Renal cortex interstitium (tissue), 11 donors: ENCODE results near the gene SNX27. TPM values are rescaled to one million over a fixed set of nuclear protein-coding genes. Genes with fewer than 3 reads are reported as not detected.
"Not testable (repeated sequence)": the region's sequence is repeated elsewhere in the genome, so short reads cannot be mapped to it uniquely, and the experiment has no call there.

ENCODE experiments used
- DNase-seq, 11 donors: peaks; one replicate each; pipeline ENCODE4 v3.0.0-alpha.2; 2013; ENCODE audit warnings: low read depth in 9 of 11, low spot score in 4 of 11; ENCODE audit errors: extremely low read depth in 1 of 11
- polyA plus RNA-seq, 3 donors: library from polyadenylated mRNA; unstranded; fragments of 120-200 nt; gene quantifications; one replicate each; pipeline ENCODE4 v1.2.1, GENCODE V29; 2013; ENCODE audit not compliant: insufficient read length in 3 of 3

The SNX27 gene
- polyA plus RNA-seq, 3 donors: 21.5 to 24.7 (median 23.4) TPM

DNA sequence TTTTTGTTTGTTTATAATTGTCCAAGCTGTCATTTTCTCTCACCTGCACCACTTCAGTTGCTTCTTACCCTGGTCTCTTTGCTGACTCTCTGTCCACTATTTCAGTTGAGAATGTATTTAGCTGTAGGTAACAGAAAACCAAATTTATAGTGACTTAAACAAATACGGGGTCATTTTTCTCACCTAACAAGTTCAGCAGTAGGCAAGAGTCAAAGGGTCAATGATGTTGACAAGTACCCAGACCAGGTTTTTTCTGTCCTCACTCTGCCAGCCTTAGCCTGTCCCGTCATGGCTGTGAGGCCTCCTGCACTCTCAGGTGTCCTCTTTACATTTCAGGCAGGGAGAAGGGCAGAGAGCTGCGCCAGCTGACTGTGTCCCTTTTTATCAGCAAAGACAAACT is 121.3 kb downstream of the SNX27 start:
- no peak for DNase-seq

DNA sequence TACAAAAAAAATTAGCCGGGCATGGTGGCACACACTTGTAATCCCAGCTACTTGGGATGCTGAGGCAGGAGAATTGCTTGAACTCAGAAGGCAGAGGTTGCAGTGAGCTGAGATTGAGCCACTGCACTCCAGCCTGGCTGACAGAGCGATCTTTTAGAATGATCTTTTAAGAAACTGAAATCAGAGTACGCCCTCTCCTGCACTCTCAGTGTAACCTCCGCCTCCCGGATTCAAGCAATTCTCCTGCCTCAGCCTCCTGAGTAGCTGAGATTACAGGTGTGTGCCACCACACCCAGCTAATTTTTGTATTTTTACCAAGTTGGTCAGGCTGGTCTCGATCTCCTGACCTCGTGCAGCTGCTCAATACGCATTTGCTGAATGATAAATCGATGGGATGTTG is 122.1 kb downstream of the SNX27 start:
- not testable (repeated sequence) for DNase-seq

DNA sequence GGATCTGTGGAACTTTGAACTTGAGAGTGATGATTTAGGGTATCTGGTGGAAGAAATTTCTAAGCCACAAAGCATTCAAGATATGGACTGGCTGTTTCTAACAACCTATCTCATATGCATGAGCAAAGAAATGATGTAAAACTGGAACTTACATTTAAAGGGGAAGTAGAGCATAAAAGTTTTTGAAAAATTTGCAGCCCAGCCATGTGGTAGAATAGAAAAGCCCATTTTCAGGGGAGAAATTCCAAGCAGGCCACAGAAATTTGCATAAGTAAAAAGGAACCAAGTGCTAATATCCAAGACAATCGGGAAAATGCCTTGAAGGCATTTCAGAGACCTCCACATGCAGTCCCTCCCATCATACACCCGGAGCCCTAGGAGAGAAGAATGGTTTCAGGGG is 125.2 kb downstream of the SNX27 start:
- DNase-seq: no peak

DNA sequence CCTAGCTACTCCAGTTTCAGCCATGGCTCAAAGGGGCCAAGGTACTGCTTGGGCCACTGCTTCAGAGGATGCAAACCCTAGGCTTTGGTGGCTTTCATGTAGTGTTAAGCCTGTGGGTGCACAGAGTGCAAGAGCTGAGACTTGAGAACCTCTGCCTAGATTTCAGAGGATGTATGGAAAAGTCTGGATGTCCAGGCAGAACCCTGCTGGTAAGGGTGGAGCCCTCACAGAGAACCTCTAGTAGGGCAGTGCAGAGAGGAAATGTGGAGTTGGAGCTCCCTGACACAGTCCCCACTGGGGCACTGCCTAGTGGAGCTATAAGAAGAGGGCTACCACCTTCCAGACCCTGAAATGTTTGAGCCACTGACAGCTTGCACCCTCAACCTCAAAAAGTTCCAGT is 125.6 kb downstream of the SNX27 start:
- DNase-seq: no peak

DNA sequence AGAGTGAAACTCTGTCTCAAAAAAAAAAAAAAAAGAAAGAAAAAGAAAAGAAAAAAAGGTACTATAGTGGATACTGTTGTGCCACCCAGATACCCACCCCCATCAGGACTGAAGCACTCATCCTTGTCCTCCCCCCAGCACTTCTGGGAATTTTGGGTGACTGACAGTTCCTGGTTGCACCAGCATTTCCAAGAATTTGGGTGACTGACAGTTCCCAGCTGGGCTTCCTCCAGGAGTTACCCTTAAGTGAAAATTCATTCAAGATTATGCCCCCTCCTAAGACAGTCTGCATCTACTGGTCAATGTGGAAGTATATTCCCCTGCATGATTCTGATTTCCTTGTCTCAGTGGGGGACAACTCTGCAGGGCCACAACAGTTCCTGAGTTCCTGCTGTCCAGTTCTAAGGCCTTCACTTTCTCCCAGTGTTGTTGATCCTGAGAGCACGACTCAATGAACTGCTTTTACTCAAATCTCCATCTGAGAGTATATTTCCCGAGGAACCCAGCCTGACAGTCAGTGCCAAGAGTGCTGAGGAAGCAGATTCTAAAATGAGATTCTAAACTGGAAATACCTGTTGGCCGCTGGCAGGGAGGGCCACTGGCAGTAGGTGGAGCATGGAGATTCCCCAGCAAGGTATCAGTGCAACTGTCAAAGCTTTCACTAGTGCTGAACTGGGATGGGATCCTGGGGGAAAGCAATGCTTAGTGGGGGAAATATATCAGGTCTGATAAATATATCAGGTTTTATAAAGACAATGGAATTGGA is 127.9 kb downstream of the SNX27 start:
- DNase-seq: no peak

DNA sequence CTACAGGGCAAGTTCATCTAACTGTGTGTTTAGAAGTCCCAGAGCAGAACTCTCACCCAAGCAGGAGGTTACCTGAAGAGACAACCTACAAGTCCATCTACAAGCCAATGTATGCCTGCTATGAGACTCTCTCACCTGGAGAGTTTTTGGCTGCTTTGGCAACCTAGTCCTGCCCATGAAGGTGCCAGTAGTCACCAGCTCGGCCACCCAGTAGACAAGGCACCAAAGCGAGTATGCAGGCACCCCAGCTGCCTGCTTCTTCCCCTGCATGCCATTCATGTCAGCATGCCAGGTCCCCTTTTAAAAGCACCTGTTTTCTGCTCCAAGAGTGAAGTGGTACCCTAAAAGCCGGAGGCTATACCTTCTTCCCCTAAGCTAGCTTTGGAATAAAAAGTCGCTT is 129.7 kb downstream of the SNX27 start:
- DNase-seq: no peak

Other genes starting within 250 kb of the SNX27 start
- gene SELENBP1, start 239.3 kb upstream of the SNX27 start, polyA plus RNA-seq: 10 to 100 TPM; 42.1 to 55.9 (median 52.7) TPM
- 100 to 1,000 TPM; 248 to 269 (median 260) TPM for gene PSMB4, start 212.5 kb upstream of the SNX27 start, polyA plus RNA-seq
- gene POGZ, start 152.6 kb upstream of the SNX27 start, polyA plus RNA-seq: 100 to 1,000 TPM; 106 to 148 (median 113) TPM
- gene CGN, start 100.7 kb upstream of the SNX27 start, polyA plus RNA-seq: 10 to 100 TPM; 36.5 to 49.3 (median 42.1) TPM
- gene TUFT1, start 71.7 kb upstream of the SNX27 start, polyA plus RNA-seq: 10 to 100 TPM in 2 of 3 donors, 1 to 10 TPM in 1; 9.0 to 15.3 (median 11.4) TPM
- under 1 TPM; 0.26 to 0.46 (median 0.32) TPM for gene CELF3, start 104.8 kb downstream of the SNX27 start, polyA plus RNA-seq
- under 1 TPM in 1 of 3 donors, not detected in 2; 0.55 TPM for gene RIIAD1, start 109.5 kb downstream of the SNX27 start, polyA plus RNA-seq
- gene MRPL9, start 151.4 kb downstream of the SNX27 start, polyA plus RNA-seq: 100 to 1,000 TPM; 108 to 131 (median 114) TPM
- 1 to 10 TPM; 8.3 to 9.8 (median 9.0) TPM for gene TDRKH, start 178.4 kb downstream of the SNX27 start, polyA plus RNA-seq
- gene LINGO4, start 193.4 kb downstream of the SNX27 start, polyA plus RNA-seq: under 1 TPM in 1 of 3 donors, not detected in 2; 0.03 TPM
- gene RORC, start 219.8 kb downstream of the SNX27 start, polyA plus RNA-seq: 1 to 10 TPM in 1 of 3 donors, under 1 TPM in 2; 0.52 to 2.1 (median 0.75) TPM
- gene C2CD4D, start 227.8 kb downstream of the SNX27 start, polyA plus RNA-seq: under 1 TPM in 2 of 3 donors, not detected in 1; 0.19 to 0.36 TPM
- 1 to 10 TPM in 1 of 3 donors, under 1 TPM in 2; 0.37 to 1.5 (median 0.84) TPM for gene THEM5, start 241.7 kb downstream of the SNX27 start, polyA plus RNA-seq